ENCODE data around the gene GUCA2A.

- TF ChIP-seq CTCF (IDR thresholded peaks at IDR 0.05; ENCODE audit: insufficient read depth, low read depth, low read length), result no peak
- no peak for TF ChIP-seq EZH2 (IDR thresholded peaks at IDR 0.05; ENCODE audit: insufficient read depth, low read length)
Observed at GRCh38 chr1:42192106-42192505, 27.6 kb upstream of the GUCA2A start.

Measured in astrocyte (in vitro differentiated cells and primary cell).